ENCODE measurements around the gene ZBTB44. TPM values are rescaled to one million over a fixed set of nuclear protein-coding genes. Genes with fewer than 3 reads are reported as not detected.

ZBTB44 gene
- polyA plus RNA-seq, 1 experiment: 18.7 TPM

DNA sequence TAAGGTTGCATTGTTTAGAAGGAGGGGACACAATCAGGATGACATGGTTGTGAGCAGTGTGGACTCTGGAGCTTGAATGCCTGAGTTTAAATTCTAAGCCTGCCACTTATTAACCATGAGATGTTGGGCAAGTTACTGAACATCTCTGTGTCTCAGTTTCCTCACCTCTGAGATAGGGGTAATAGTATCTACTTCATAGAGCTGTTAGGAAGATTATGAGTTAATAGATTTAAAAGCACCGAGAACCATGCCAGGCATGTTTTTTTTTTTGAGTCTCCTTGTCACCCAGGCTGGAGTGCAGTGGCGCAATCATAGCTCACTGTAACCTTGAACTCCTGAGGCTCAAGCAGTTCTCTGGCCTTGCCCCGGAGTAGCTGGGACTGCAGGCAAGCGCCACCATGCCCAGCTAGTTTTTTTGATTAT is 121.9 kb downstream of the ZBTB44 start:
- Histone ChIP-seq H3K4me3 (ENCODE audit: low read depth, low read length) (no peak overlapping the region), H3K27me3 (ENCODE audit: control insufficient read depth, insufficient read depth, low read length) (peaks cover 26% of the 10 kb centered on the region), H3K9me3 (ENCODE audit: control insufficient read depth, insufficient read depth, low read length) (no peaks in the 10 kb centered on the region; the same call in 1 of the 2 replicates), H3K27ac (ENCODE audit: low read depth, low read length) (no peak overlapping the region)
- TF ChIP-seq, protein P1, sequence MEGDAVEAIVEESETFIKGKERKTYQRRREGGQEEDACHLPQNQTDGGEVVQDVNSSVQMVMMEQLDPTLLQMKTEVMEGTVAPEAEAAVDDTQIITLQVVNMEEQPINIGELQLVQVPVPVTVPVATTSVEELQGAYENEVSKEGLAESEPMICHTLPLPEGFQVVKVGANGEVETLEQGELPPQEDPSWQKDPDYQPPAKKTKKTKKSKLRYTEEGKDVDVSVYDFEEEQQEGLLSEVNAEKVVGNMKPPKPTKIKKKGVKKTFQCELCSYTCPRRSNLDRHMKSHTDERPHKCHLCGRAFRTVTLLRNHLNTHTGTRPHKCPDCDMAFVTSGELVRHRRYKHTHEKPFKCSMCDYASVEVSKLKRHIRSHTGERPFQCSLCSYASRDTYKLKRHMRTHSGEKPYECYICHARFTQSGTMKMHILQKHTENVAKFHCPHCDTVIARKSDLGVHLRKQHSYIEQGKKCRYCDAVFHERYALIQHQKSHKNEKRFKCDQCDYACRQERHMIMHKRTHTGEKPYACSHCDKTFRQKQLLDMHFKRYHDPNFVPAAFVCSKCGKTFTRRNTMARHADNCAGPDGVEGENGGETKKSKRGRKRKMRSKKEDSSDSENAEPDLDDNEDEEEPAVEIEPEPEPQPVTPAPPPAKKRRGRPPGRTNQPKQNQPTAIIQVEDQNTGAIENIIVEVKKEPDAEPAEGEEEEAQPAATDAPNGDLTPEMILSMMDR (IDR thresholded peaks at IDR 0.05; ENCODE audit: low read depth, low read length): no peak
- POLR2A ChIA-PET: no interaction called here
- no peak for DNase-seq (ENCODE audit: low read depth, low spot score)
- CTCF ChIA-PET: interaction anchor here (1.0 kb wide), 1 partner anchor 239 kb away, joined by 4 read pairs; no protein-coding TSS in a partner anchor

DNA sequence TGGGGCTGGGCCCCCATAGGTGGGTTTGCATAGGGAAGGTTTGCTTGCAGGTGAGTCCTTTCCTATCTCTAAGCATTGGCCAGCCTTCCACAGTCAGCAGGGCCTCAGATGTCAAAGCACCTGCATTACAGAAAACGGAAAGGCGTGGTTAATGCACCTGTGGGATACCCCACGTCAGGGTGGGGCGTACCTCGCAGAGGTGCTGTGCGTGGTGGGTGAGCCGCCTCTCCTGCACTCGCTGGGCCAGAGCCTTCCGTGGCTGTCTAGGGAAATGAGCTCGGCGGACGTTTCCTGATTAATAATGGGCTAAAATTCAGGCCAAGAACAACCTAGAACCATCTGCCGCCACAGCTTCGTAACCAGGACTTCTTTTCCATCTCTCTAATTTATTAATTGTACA is 122.8 kb downstream of the ZBTB44 start:
- H3K9me3 ChIP-seq (ENCODE audit: control insufficient read depth, insufficient read depth, low read length): no peaks in the 10 kb centered on the region; the same call in 1 of the 2 replicates
- no peak overlapping the region for H3K27ac ChIP-seq (ENCODE audit: low read depth, low read length)
- no peak for DNase-seq (ENCODE audit: low read depth, low spot score)
- CTCF ChIA-PET: interaction anchor here (1.0 kb wide), 1 partner anchor 240 kb away, joined by 4 read pairs; no protein-coding TSS in a partner anchor
- POLR2A ChIA-PET: no interaction called here
- no peak overlapping the region for H3K4me3 ChIP-seq (ENCODE audit: low read depth, low read length)
- TF ChIP-seq, protein P1 (IDR thresholded peaks at IDR 0.05; ENCODE audit: low read depth, low read length): no peak
- H3K27me3 ChIP-seq (ENCODE audit: control insufficient read depth, insufficient read depth, low read length): peaks cover 32% of the 10 kb centered on the region

DNA sequence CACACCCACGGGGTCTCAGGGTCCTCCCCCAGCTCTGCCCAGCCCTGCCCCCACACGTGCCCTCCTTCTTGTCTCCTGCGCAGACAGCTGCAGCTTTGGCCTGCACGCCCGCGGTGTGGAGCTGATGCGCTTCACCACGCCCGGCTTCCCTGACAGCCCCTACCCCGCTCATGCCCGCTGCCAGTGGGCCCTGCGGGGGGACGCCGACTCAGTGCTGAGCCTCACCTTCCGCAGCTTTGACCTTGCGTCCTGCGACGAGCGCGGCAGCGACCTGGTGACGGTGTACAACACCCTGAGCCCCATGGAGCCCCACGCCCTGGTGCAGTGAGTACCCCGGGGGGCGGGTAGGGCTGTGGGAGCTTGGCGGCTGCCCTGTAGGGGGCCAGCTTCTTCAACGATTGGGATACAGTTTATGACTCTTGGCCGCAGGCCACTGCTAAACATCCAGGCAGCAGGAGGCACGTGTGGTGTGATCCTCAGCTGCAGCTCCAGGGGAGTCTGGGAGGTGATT is 124.3 kb downstream of the ZBTB44 start:
- H3K9me3 ChIP-seq (ENCODE audit: control insufficient read depth, insufficient read depth, low read length): no peaks in the 10 kb centered on the region; the same call in 1 of the 2 replicates
- TF ChIP-seq, protein P1 (IDR thresholded peaks at IDR 0.05; ENCODE audit: low read depth, low read length): no peak
- H3K27ac ChIP-seq (ENCODE audit: low read depth, low read length): no peak overlapping the region
- ChIA-PET CTCF (no interaction called here), POLR2A (no interaction called here)
- no peak overlapping the region for H3K4me3 ChIP-seq (ENCODE audit: low read depth, low read length)
- no peak for DNase-seq (ENCODE audit: low read depth, low spot score)
- H3K27me3 ChIP-seq (ENCODE audit: control insufficient read depth, insufficient read depth, low read length): peaks cover 34% of the 10 kb centered on the region

DNA sequence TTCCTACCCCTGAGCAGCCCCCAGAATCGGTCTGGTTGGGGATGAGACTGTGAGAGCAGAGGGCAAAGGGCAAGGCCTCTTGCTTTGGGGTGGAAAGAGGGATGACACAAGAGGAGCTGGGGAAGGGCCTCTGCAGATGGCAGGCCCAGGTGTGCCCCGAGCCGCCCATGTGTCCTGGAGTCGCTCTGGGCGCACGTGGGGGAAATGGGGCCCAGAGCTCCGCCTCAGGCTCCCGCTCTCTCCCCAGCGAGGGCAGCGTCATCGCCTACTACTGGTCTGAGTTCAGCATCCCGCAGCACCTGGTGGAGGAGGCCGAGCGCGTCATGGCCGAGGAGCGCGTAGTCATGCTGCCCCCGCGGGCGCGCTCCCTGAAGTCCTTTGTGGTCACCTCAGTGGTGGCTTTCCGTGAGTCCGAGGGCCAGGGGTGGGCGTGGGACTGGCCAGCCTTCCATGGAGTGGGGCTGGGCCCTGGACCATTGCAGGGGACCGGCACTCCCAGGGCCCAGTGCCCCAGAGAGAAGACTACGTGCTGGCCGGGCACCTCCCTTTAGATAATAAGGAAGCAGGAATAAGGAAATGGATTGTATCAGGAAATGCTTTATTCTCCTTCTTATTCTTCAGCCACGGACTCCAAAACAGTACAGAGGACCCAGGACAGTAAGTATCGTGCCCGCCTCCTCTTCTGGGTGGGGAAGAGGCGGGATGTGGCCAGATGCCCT is 125.1 kb downstream of the ZBTB44 start:
- ChIA-PET CTCF (no interaction called here), POLR2A (no interaction called here)
- no peak overlapping the region for H3K27ac ChIP-seq (ENCODE audit: low read depth, low read length)
- TF ChIP-seq, protein P1 (IDR thresholded peaks at IDR 0.05; ENCODE audit: low read depth, low read length): no peak
- no peaks in the 10 kb centered on the region; the same call in 1 of the 2 replicates for H3K9me3 ChIP-seq (ENCODE audit: control insufficient read depth, insufficient read depth, low read length)
- no peak overlapping the region for H3K4me3 ChIP-seq (ENCODE audit: low read depth, low read length)
- DNase-seq (ENCODE audit: low read depth, low spot score): no peak
- peaks cover 39% of the 10 kb centered on the region for H3K27me3 ChIP-seq (ENCODE audit: control insufficient read depth, insufficient read depth, low read length)

DNA sequence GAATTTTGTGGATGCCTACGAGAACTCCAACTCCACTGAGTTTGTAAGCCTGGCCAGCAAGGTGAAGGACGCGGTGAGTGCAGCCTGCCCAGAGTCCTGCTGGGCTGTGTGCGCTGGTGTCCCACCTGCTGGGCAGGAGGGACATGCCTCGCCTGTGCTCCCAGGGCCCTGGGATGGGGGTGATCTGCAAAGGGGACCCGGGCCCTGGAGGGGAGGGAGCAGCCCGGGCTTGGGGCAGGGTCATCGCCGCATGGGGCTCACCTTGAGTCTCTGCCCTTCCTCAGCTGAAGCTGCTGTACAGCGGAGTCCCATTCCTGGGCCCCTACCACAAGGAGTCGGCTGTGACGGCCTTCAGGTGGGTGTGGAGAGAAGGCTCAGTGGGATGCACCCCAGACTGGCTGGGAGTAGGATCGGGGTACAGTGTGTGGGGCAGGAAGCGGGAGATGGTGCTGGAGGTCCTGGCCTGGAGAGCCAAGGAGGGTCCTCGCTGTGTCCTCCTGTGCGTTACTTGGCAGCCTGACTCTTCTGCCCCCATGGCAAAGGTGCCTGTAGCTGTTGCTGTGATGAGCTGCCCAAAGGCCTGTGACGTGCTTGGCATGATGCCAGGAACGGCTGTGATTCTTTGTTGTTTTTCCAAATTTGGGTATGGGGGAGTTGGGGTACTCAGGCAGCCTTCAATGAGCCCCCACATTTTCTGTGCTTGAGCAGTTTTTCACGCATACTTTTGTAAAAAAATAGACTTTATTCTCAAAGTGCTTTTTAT is 126.0 kb downstream of the ZBTB44 start:
- Histone ChIP-seq H3K9me3 (ENCODE audit: control insufficient read depth, insufficient read depth, low read length) (no peaks in the 10 kb centered on the region; the same call in 1 of the 2 replicates), H3K27ac (ENCODE audit: low read depth, low read length) (no peak overlapping the region), H3K27me3 (ENCODE audit: control insufficient read depth, insufficient read depth, low read length) (peaks cover 38% of the 10 kb centered on the region), H3K4me3 (ENCODE audit: low read depth, low read length) (no peak overlapping the region)
- no peak for DNase-seq (ENCODE audit: low read depth, low spot score)
- CTCF ChIA-PET: no interaction called here
- TF ChIP-seq, protein P1 (IDR thresholded peaks at IDR 0.05; ENCODE audit: low read depth, low read length): no peak
- POLR2A ChIA-PET: no interaction called here

Measured in AG04450 (cell line).